ENCODE results near the gene DCAKD.

DCAKD gene

GRCh38 chr17:44996304-44996703 lies 55.1 kb downstream of the DCAKD start:
- TF ChIP-seq, protein P1, sequence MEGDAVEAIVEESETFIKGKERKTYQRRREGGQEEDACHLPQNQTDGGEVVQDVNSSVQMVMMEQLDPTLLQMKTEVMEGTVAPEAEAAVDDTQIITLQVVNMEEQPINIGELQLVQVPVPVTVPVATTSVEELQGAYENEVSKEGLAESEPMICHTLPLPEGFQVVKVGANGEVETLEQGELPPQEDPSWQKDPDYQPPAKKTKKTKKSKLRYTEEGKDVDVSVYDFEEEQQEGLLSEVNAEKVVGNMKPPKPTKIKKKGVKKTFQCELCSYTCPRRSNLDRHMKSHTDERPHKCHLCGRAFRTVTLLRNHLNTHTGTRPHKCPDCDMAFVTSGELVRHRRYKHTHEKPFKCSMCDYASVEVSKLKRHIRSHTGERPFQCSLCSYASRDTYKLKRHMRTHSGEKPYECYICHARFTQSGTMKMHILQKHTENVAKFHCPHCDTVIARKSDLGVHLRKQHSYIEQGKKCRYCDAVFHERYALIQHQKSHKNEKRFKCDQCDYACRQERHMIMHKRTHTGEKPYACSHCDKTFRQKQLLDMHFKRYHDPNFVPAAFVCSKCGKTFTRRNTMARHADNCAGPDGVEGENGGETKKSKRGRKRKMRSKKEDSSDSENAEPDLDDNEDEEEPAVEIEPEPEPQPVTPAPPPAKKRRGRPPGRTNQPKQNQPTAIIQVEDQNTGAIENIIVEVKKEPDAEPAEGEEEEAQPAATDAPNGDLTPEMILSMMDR (IDR thresholded peaks at IDR 0.05; ENCODE audit: low read length, missing control alignments) = no peak
- no peak overlapping the region for H3K4me3 ChIP-seq (replicated peaks; ENCODE audit: low read depth, low read length)
- no peak for DNase-seq (ENCODE audit: low read depth)

- no peak overlapping the region for H3K4me3 ChIP-seq (replicated peaks; ENCODE audit: low read depth, low read length)
- TF ChIP-seq, protein P1 (IDR thresholded peaks at IDR 0.05; ENCODE audit: low read length, missing control alignments) = no peak
- DNase-seq (ENCODE audit: low read depth) = no peak
Observed at GRCh38 chr17:44995436-44996001, 55.9 kb downstream of the DCAKD start.

DNA sequence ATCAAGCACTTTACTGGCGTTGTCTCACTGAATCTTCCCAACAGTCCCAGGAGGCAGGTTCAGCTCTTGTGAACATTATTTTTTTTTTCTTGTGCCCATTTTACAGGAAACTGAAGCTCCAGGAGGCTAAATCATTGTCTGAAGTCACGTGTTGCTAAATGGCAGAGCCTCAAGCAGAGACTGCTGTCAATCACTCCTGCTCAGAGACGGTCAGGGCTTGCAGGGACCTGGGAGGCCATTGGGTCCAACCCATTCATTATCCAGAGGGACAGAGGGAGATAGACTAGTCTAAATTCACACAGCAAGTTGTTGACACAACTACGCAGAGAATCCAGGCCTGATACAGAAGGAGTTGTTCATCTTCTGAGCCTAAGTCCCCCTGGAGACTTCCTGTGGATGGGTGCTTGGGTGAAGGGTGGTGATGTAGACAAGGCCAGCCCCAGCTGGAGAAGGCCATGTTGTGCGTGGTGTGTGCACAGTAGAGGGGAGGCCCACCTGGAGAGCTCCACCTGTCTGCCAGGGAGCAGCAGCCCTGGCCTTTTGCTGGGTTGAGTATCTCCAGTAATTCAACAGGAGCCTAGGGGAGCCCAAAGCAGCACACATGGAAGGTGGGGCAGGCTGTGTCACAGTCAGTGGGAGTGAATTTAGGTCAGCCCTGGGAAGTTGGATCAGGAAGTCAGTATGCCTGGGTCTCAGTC lies 59.0 kb downstream of the DCAKD start:
- DNase-seq (ENCODE audit: low read depth) = no peak
- TF ChIP-seq, protein P1 (IDR thresholded peaks at IDR 0.05; ENCODE audit: low read length, missing control alignments) = no peak
- H3K4me3 ChIP-seq (replicated peaks; ENCODE audit: low read depth, low read length) = no peak overlapping the region

DNA sequence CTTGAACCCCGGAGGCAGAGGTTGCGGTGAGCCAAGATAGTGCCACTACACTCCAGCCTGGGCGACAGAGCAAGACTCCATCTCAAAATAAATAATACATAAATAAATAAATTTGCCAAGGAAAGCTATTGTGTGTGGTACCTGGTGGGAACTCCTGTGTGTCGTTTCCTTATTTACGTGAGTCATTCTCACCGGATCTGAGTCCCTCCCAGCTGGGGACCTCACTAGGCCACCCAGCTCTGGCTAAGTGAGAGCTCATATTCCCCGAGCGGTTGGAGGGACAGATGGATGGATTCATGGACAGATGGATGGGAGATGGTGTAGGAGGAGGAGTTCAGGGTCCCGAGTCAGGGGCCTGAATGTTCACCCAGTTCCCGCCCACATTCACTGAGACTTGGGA lies 60.4 kb downstream of the DCAKD start:
- no peak overlapping the region for H3K4me3 ChIP-seq (replicated peaks; ENCODE audit: low read depth, low read length)
- TF ChIP-seq, protein P1 (IDR thresholded peaks at IDR 0.05; ENCODE audit: low read length, missing control alignments) = no peak
- DNase-seq (ENCODE audit: low read depth) = no peak

DNA sequence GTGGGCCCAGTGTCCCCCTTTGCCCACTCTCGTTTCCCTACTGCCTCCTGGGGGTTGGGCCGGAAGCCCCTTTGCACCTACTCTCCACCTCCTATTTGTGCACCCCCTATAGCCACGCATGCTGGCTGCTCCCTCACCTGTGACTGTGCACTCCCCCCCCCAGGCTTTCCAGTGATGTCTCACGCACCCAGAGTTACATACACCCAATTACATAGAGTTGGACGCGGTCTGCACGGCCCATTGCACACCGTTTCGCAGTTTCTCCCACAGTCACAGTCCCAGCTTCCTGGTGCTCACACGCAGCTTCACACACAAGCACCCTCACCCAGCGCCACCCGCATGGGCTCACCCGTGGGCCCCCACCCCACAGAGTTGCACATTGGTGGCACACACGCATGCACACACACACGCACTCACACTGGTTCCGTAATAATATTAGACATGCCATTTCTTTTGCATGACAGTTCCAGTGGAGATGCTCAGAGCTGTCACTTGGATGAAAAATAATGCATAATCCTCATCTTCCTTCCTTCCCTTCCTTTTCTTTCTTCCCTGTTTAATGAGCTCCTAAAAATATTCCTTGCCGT lies 61.8 kb downstream of the DCAKD start:
- DNase-seq (ENCODE audit: low read depth) = no peak
- no peak overlapping the region for H3K4me3 ChIP-seq (replicated peaks; ENCODE audit: low read depth, low read length)
- TF ChIP-seq, protein P1 (IDR thresholded peaks at IDR 0.05; ENCODE audit: low read length, missing control alignments) = no peak

GRCh38 chr17:44988044-44988942 lies 63.1 kb downstream of the DCAKD start:
- TF ChIP-seq, protein P1 (IDR thresholded peaks at IDR 0.05; ENCODE audit: low read length, missing control alignments) = no peak
- H3K4me3 ChIP-seq (replicated peaks; ENCODE audit: low read depth, low read length) = no peak overlapping the region
- no peak for DNase-seq (ENCODE audit: low read depth)
